ENCODE data around the gene ROR1. TPM values are rescaled to one million over a fixed set of nuclear protein-coding genes. Genes with fewer than 3 reads are reported as not detected.

The ROR1 gene
- total RNA-seq, 1 donor from 2014 or later, result 6.7 TPM

DNA sequence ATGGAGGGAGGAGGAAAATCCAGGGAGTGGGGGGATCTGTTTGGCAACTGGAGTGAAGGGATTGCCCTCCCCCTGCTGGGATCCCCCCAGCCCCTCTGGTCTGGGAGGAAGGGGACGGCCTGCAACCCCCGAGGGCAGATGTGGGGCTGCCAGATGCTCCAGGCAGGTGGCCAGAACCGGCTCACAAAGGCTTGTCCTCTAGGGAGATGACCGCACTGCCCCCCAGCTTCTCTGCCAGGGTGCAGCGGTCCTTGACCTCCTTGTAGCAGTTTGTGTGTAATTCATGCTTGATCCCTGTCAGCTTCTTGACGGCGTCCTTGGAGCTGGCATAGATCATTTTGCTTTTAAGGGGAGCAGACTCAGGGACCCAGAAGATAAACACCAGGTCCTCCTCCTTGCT lies 69.2 kb downstream of the ROR1 start:
- Mint-ChIP-seq H3K27ac (ENCODE audit: unreplicated experiment) (no peak overlapping the region), H3K4me3 (ENCODE audit: unreplicated experiment) (no peak overlapping the region), H3K4me1 (ENCODE audit: unreplicated experiment) (peaks cover 17% of the 10 kb centered on the region), H3K36me3 (ENCODE audit: low read depth, unreplicated experiment) (no peaks in the 10 kb centered on the region), H3K27me3 (ENCODE audit: unreplicated experiment) (no peaks in the 10 kb centered on the region), H3K9me3 (ENCODE audit: unreplicated experiment) (no peaks in the 10 kb centered on the region)
- no peak for DNase-seq (ENCODE audit: low spot score)
- TF ChIP-seq, protein P1, sequence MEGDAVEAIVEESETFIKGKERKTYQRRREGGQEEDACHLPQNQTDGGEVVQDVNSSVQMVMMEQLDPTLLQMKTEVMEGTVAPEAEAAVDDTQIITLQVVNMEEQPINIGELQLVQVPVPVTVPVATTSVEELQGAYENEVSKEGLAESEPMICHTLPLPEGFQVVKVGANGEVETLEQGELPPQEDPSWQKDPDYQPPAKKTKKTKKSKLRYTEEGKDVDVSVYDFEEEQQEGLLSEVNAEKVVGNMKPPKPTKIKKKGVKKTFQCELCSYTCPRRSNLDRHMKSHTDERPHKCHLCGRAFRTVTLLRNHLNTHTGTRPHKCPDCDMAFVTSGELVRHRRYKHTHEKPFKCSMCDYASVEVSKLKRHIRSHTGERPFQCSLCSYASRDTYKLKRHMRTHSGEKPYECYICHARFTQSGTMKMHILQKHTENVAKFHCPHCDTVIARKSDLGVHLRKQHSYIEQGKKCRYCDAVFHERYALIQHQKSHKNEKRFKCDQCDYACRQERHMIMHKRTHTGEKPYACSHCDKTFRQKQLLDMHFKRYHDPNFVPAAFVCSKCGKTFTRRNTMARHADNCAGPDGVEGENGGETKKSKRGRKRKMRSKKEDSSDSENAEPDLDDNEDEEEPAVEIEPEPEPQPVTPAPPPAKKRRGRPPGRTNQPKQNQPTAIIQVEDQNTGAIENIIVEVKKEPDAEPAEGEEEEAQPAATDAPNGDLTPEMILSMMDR (IDR thresholded peaks at IDR 0.05; ENCODE audit: unreplicated experiment), result no peak

GRCh38 chr1:63843884-63844283 lies 70.1 kb downstream of the ROR1 start:
- Mint-ChIP-seq H3K4me3 (ENCODE audit: unreplicated experiment) (no peak overlapping the region), H3K27me3 (ENCODE audit: unreplicated experiment) (no peaks in the 10 kb centered on the region), H3K4me1 (ENCODE audit: unreplicated experiment) (peaks cover 17% of the 10 kb centered on the region), H3K36me3 (ENCODE audit: low read depth, unreplicated experiment) (no peaks in the 10 kb centered on the region), H3K9me3 (ENCODE audit: unreplicated experiment) (no peaks in the 10 kb centered on the region), H3K27ac (ENCODE audit: unreplicated experiment) (no peak overlapping the region)
- no peak for DNase-seq (ENCODE audit: low spot score)
- TF ChIP-seq, protein P1 (IDR thresholded peaks at IDR 0.05; ENCODE audit: unreplicated experiment), result no peak

GRCh38 chr1:63845346-63845745 lies 71.5 kb downstream of the ROR1 start:
- H3K4me3 Mint-ChIP-seq (ENCODE audit: unreplicated experiment), result no peak overlapping the region
- peaks cover 17% of the 10 kb centered on the region for H3K4me1 Mint-ChIP-seq (ENCODE audit: unreplicated experiment)
- no peaks in the 10 kb centered on the region for H3K27me3 Mint-ChIP-seq (ENCODE audit: unreplicated experiment)
- TF ChIP-seq, protein P1 (IDR thresholded peaks at IDR 0.05; ENCODE audit: unreplicated experiment), result no peak
- no peaks in the 10 kb centered on the region for H3K36me3 Mint-ChIP-seq (ENCODE audit: low read depth, unreplicated experiment)
- H3K9me3 Mint-ChIP-seq (ENCODE audit: unreplicated experiment), result no peaks in the 10 kb centered on the region
- H3K27ac Mint-ChIP-seq (ENCODE audit: unreplicated experiment), result no peak overlapping the region
- DNase-seq (ENCODE audit: low spot score), result no peak

- H3K36me3 Mint-ChIP-seq (ENCODE audit: low read depth, unreplicated experiment), result no peaks in the 10 kb centered on the region
- no peak overlapping the region for H3K27ac Mint-ChIP-seq (ENCODE audit: unreplicated experiment)
- H3K4me3 Mint-ChIP-seq (ENCODE audit: unreplicated experiment), result no peak overlapping the region
- DNase-seq (ENCODE audit: low spot score), result no peak
- no peaks in the 10 kb centered on the region for H3K9me3 Mint-ChIP-seq (ENCODE audit: unreplicated experiment)
- H3K4me1 Mint-ChIP-seq (ENCODE audit: unreplicated experiment), result peaks cover 17% of the 10 kb centered on the region
- H3K27me3 Mint-ChIP-seq (ENCODE audit: unreplicated experiment), result no peaks in the 10 kb centered on the region
- TF ChIP-seq, protein P1 (IDR thresholded peaks at IDR 0.05; ENCODE audit: unreplicated experiment), result no peak
These were observed 73.6 kb downstream of the ROR1 start for GRCh38 chr1:63847308-63847910.

DNA sequence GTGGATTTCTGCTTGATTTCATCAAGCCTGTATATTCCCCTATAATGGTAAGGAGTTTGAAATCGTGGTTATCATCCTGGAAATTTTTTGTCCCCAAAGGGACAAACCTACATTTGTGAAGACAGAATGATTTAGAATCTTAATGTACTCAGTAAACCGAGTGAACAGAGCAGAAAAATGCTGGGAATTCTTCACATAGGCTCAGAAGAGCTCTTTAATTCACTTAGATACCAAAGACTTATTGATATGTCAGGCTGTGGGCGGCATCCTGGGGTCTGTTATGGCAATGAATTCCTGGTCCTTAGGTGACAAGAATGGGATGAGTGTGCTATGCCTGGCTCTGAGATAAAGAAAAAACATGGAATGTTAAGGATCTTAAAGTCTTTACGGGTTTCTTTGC lies 74.9 kb downstream of the ROR1 start:
- H3K4me3 Mint-ChIP-seq (ENCODE audit: unreplicated experiment), result no peak overlapping the region
- TF ChIP-seq, protein P1 (IDR thresholded peaks at IDR 0.05; ENCODE audit: unreplicated experiment), result no peak
- H3K4me1 Mint-ChIP-seq (ENCODE audit: unreplicated experiment), result peaks cover 17% of the 10 kb centered on the region
- no peaks in the 10 kb centered on the region for H3K27me3 Mint-ChIP-seq (ENCODE audit: unreplicated experiment)
- H3K9me3 Mint-ChIP-seq (ENCODE audit: unreplicated experiment), result no peaks in the 10 kb centered on the region
- no peaks in the 10 kb centered on the region for H3K36me3 Mint-ChIP-seq (ENCODE audit: low read depth, unreplicated experiment)
- no peak for DNase-seq (ENCODE audit: low spot score)
- no peak overlapping the region for H3K27ac Mint-ChIP-seq (ENCODE audit: unreplicated experiment)
